ENCODE results near the gene CAMK1D.

Gene CAMK1D

GRCh38 chr10:12320892-12321291, 28.5 kb upstream of the CAMK1D start:
- Histone ChIP-seq H3K27me3 (ENCODE audit: insufficient read depth, low read length) (no peaks in the 10 kb centered on the region), H3F3A (ENCODE audit: insufficient read depth, low read length) (no peaks in the 10 kb centered on the region), H3K27ac (ENCODE audit: low read depth, low read length, poor library complexity, severe bottlenecking) (no peak overlapping the region), H3K36me3 (ENCODE audit: insufficient read depth, low read length) (no peaks in the 10 kb centered on the region), H3K79me2 (ENCODE audit: insufficient read depth, low read length) (no peaks in the 10 kb centered on the region), H3K4me3 (ENCODE audit: low read depth, low read length, poor library complexity, severe bottlenecking) (no peak overlapping the region), H3K9ac (ENCODE audit: low read length) (no peak overlapping the region), H4K20me1 (ENCODE audit: insufficient read depth, low read length) (no peaks in the 10 kb centered on the region), H3K9me2 (ENCODE audit: low read depth, low read length) (no peaks in the 10 kb centered on the region), H3K9me3 (ENCODE audit: low read length) (no peaks in the 10 kb centered on the region), H3K4me1 (ENCODE audit: insufficient read depth, low read length, severe bottlenecking) (no peaks in the 10 kb centered on the region), H3K4me2 (ENCODE audit: low read length) (no peak overlapping the region), H2AFZ (ENCODE audit: low read length) (no peak overlapping the region)
- TF ChIP-seq CTCF (IDR thresholded peaks at IDR 0.05; ENCODE audit: low read length) = no peak
- TF ChIP-seq EZH2 (IDR thresholded peaks at IDR 0.05; ENCODE audit: borderline replicate concordance, low read length) = no peak

GRCh38 chr10:12321641-12322040, 27.7 kb upstream of the CAMK1D start:
- H3K36me3 ChIP-seq (ENCODE audit: insufficient read depth, low read length) = no peaks in the 10 kb centered on the region
- no peaks in the 10 kb centered on the region for H3K27me3 ChIP-seq (ENCODE audit: insufficient read depth, low read length)
- H3K9me3 ChIP-seq (ENCODE audit: low read length) = no peaks in the 10 kb centered on the region
- H3K27ac ChIP-seq (ENCODE audit: low read depth, low read length, poor library complexity, severe bottlenecking) = no peak overlapping the region
- no peak for TF ChIP-seq CTCF (IDR thresholded peaks at IDR 0.05; ENCODE audit: low read length)
- no peak for TF ChIP-seq EZH2 (IDR thresholded peaks at IDR 0.05; ENCODE audit: borderline replicate concordance, low read length)
- no peaks in the 10 kb centered on the region for H3K79me2 ChIP-seq (ENCODE audit: insufficient read depth, low read length)
- H3K4me2 ChIP-seq (ENCODE audit: low read length) = no peak overlapping the region
- H2AFZ ChIP-seq (ENCODE audit: low read length) = no peak overlapping the region
- H3K9ac ChIP-seq (ENCODE audit: low read length) = no peak overlapping the region
- H3K4me1 ChIP-seq (ENCODE audit: insufficient read depth, low read length, severe bottlenecking) = no peaks in the 10 kb centered on the region
- no peaks in the 10 kb centered on the region for H3K9me2 ChIP-seq (ENCODE audit: low read depth, low read length)
- no peaks in the 10 kb centered on the region for H3F3A ChIP-seq (ENCODE audit: insufficient read depth, low read length)
- no peak overlapping the region for H3K4me3 ChIP-seq (ENCODE audit: low read depth, low read length, poor library complexity, severe bottlenecking)
- H4K20me1 ChIP-seq (ENCODE audit: insufficient read depth, low read length) = no peaks in the 10 kb centered on the region

GRCh38 chr10:12322583-12323131, 26.7 kb upstream of the CAMK1D start:
- no peak overlapping the region for H3K9ac ChIP-seq (ENCODE audit: low read length)
- H3K4me1 ChIP-seq (ENCODE audit: insufficient read depth, low read length, severe bottlenecking) = no peaks in the 10 kb centered on the region
- H3F3A ChIP-seq (ENCODE audit: insufficient read depth, low read length) = no peaks in the 10 kb centered on the region
- H3K27me3 ChIP-seq (ENCODE audit: insufficient read depth, low read length) = no peaks in the 10 kb centered on the region
- H3K9me2 ChIP-seq (ENCODE audit: low read depth, low read length) = no peaks in the 10 kb centered on the region
- H3K4me3 ChIP-seq (ENCODE audit: low read depth, low read length, poor library complexity, severe bottlenecking) = no peak overlapping the region
- H2AFZ ChIP-seq (ENCODE audit: low read length) = no peak overlapping the region
- H3K36me3 ChIP-seq (ENCODE audit: insufficient read depth, low read length) = no peaks in the 10 kb centered on the region
- TF ChIP-seq EZH2 (IDR thresholded peaks at IDR 0.05; ENCODE audit: borderline replicate concordance, low read length) = no peak
- TF ChIP-seq CTCF (IDR thresholded peaks at IDR 0.05; ENCODE audit: low read length) = no peak
- H3K9me3 ChIP-seq (ENCODE audit: low read length) = no peaks in the 10 kb centered on the region
- no peak overlapping the region for H3K27ac ChIP-seq (ENCODE audit: low read depth, low read length, poor library complexity, severe bottlenecking)
- H3K4me2 ChIP-seq (ENCODE audit: low read length) = no peak overlapping the region
- no peaks in the 10 kb centered on the region for H3K79me2 ChIP-seq (ENCODE audit: insufficient read depth, low read length)
- no peaks in the 10 kb centered on the region for H4K20me1 ChIP-seq (ENCODE audit: insufficient read depth, low read length)
